ENCODE measurements around the gene TPRA1.

TPRA1 gene

DNA sequence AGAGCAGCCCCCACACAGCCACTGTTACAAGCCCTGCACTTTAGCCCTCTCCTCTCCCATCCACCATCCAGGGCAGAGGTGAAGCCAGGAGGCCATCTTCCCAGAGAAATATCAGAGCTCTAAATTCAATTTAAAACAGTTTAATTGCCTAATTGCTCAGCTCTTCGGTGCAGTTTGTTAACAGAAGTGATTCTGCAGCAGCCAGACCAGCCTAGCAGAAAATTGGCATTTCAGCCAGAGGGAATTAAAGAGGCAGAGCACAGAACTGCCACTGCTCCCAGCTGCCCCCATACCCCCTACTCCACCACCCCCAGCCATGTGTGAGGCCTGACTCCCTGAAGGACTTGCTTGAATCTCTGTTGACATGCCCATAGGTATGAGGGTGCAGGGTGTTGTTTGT lies 38.5 kb downstream of the TPRA1 start:
- FAIRE-seq: no peak

DNA sequence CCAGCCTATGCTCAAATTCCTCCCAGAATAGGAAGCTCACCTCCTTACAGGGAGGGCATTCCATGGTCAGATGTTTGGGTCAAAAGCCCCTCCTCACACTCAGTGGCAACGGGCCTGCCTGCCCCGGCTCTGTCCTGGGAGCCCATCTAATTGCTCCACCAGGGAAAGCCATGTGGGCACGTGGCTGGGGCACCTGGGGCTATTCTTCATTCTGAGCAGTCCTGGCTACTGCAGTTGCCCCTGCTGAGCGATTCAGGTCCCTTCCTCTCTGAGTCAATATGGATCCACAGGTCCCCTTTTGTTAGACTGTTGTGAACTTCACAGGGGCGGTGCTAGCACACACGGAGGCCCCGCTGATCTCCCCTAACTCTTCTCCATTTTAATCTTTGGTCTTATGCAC lies 39.4 kb downstream of the TPRA1 start:
- no peak for FAIRE-seq

DNA sequence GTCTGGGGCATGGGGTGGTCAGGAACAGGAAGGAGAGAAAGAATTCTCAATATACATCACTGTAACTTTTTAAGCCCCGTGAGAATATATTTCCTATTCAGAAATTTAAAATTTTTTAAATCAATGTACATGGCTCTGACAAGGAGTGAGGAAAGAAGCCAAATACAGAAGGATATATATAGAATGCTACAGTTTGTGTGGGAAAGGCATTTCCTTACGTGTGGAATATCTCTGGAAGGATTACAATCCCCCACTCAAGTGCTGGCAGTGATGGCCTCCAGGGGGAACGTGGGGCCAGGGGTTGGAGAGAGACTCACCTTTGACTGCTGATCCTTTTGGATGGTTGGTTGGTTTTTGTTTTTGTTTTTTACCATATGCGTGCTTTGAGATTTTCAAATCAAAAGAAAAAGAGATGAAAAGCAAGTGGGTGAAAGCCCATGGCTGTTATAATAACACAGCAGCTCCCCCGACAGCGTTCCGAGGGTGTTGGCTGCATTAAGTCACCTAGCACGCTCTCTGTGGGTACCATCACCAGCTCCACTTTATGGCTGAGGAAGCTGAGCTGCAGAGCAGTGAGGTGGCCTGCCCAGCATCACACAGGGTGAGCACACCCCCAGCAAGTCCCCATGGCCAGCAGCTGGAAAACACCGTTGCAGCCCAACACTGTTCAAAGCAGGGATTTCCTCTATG lies 39.9 kb downstream of the TPRA1 start:
- no peak for FAIRE-seq

DNA sequence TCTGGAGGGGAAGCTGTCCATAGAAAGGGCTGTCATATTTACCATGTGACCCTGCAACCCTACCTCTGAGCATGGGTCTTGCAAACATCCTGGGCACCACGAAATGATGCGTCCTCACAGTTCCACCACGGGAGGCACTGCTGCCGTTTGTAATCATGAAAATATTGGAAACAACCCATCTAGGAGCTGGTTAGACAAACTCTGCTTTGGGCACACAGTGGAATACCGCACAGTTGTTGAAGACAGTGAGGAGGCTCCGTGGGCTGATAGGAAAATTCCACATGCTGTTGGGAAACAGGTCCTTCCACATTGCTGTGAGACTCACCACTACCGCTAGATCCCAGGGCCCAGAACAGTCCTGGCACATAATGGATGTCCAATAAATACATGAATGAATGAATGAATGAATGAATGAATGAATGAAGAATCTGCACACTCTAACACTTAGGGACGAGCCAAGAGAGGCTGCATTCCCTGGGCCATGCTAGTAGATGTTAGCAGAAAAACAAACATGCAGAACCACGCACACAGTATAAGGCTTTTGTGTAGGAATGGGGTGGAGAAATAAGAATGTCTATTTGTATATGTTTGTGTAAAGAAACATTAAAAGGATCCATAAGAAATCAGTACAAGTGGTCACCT lies 40.6 kb downstream of the TPRA1 start:
- no peak for FAIRE-seq

DNA sequence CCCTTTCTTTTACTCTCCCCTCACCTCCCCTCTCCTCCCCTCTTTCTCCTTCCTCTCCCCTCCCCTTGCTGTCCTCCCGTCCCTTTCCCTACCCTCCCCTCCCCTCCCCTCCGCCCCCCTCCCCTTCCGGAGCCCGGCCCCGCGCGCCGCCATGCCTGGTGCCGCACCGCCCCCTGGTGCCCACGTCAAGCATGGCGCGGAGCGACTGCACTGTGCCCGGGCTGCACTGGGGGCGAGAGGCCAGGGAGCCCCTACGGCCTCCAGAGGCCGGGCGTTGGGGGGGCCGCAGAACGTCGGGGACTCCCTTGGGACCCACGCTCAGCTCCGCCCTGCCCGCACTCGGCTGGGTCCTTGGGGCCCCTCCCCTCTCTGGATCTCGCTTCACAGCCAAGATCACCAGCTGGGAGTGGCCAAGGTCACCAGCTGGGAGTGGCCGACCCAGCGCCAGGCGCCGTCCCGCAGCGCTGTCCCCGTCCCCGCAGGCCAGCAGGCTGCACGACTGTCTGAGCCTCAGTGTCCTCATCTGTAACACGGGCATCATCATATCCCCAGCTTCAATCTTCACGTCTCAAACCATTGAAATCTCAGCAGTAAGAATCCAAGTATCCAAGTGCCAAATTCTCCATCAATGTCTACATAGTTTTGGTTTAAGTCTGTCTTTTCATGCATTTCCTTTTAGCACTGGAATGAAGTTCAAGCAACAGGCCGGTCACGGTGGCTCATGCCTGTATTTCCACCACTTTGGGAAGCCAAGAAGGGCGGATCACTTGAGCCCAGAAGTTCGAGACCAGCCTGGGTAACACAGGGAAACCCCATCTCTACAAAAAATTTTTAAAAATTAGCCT lies 42.5 kb downstream of the TPRA1 start:
- FAIRE-seq: no peak

DNA sequence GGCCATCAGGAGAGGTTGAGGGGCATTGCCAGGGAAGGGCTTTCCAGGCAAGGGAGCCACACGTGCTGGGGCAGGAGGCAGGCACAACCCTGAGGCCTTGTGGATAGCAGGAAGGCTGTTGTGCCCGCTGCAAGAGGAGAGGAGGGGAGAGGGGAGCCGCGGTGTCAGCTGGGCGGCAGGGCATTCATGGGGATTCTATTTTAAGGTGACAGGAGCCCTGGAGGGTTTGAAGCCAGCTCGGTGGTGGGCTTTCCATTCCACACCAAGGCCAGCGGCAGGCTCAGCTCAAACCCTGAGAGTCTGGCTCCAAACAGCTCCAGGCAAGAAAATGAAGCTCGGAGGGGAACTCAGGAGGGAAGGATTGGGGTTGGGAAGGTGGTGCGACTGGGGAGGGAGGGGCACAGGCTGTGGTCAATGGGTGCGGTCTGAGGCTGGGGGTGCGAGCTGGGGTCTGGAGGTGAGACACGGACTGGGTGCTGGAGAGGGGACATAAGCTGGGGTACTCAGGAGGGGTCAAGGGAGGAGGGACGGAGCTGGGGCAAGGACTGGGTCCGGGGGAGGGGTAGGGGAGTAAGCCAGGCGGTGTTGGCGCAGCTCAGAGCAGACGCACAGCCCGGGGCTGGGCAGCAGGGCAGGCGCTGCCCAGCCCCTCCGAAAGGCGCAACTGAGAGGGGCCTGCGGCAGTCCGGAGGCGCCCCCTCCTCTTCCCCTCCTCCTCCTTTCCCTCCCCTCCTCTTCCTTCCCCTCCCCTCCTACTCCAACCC lies 43.4 kb downstream of the TPRA1 start:
- FAIRE-seq: no peak

DNA sequence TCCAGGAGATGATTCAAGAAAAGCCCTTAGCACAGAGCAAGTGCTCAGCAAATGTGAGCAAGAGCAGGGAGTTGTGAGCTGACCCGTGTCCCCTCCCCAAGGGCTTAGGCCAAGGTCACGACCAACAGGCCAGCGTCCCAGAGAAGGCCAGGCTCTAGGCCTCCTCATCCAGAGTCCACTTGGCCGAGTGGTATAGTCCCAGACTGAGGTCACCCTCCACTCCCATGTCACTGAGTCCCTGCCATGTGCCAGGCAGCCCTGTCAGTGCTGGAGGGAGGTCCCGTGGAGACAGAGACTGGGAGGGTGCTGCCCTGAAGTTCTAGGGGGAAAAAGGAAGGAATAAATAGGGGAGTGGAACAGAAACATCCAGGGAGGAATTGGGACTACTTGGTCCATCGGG lies 44.0 kb downstream of the TPRA1 start:
- FAIRE-seq: no peak

DNA sequence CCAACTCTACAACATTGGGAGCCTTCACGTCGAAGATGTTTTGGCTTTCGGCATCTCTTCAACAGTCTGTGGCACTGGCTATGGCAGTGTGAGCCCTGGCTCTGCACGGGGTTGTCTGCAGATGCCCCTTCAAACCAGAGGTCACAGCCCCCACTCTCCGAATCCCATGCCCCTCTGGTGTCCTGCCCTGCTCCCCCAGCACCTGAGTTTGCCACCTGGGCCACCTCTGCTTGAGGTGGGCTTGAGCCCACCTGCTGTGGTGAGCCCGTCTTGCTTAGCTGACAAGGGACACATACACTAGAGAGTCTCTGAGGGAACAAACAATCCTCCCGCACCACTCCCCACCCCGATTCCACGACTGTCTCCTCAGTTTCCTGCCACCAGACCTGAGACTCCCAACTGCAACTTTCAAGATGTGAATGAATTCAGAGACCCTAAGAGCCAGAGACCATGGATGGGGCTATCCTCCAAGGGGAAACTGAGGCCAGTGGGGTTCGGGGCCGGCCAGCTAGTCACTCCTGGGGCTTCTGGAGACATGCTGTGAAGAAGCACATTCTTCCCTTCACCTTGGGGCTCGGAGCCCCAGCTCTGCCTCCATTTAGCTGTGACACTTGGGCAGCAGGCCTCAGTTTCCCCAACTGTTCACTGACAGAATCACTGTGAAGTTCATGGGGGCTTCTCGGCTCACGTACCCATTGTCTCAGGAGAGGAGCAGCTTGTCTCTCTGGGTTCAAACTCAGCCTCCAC lies 44.6 kb downstream of the TPRA1 start:
- FAIRE-seq: no peak

DNA sequence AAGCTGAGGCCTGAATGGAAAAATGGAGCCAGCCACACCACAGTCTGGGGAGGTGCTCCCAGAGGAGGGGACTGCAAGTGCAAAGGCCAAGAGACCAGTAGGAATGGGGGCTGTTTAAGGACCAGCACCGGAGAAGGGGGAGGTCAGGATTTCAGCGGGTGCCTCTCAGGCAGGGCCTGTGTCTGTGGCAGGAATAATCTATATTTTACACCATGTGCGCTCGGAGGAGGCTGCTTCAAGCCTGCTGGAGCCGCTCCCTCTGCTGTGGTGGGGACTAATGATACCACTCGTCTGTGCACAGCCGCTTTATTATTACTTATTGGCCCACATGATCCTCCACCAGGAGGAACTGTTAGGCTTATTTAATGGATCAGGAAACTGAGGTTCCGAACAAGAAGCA lies 45.3 kb downstream of the TPRA1 start:
- FAIRE-seq: no peak

DNA sequence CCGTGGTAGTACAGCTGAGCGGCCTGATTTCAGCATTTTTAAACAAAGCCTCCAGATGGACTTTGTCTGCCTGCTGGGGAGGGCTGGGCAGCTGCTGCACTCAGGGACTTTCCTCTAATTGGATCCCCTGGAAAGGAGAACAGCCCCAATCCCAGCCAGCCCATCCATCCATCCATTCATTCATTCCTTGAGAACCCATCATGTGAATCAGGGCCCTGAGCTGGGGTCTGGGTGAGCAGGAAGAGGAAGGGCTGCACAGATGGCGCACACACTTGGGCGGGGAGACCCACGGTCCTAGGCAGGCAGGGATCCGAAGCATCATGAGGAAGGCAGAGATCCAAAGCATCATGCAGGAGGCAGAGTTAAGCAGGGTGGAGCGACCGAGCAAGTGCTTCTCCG lies 45.7 kb downstream of the TPRA1 start:
- FAIRE-seq: no peak

DNA sequence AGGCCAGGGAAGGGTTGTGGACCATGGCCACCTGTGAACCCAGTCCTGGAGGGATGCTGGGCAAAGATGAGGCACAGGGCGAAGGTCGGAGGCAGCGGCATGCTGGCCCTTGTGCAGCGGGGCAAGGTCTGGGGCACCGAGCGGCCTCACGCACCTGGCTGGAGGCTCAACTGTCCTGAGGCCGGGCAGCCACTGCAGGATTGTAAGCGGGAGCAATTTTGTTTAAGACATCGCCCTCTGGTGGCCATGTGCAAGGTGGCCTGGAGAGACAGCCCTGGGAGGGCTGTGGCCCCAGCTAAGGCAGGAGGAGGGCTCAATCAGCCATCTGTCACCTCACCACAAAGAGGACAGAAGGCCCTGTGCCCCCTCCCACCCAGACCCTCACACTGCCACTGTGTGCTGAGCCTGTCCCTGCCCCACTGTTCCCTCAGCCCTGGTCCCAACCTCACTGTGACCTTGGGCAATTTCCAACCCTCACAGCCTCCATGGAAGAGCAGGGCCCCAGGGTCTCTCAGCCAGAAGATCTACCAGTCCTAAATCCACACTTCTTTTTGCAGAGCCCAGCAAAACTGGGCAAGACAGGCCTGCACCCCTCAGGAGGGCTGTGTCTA lies 46.2 kb downstream of the TPRA1 start:
- FAIRE-seq: no peak

DNA sequence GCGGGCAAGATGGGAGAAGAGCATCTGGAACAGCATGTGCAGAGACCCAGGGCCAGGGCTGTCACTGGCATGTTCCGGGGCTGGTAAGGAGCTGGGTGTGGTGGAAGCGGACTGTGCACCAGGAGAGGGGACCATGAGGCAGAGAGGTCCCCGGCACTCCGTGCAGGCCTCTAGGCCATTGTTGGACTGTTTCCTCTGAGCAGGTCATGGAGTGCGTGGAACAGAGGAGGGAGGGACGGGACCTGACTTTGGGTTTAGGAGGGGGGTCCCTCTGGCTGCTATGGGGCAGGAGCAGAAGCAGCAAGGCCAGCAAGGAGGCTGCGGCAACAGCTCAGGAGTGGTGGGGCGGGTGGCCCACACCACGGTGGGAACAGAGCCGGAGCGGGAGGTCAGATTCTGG lies 47.1 kb downstream of the TPRA1 start:
- FAIRE-seq: no peak

DNA sequence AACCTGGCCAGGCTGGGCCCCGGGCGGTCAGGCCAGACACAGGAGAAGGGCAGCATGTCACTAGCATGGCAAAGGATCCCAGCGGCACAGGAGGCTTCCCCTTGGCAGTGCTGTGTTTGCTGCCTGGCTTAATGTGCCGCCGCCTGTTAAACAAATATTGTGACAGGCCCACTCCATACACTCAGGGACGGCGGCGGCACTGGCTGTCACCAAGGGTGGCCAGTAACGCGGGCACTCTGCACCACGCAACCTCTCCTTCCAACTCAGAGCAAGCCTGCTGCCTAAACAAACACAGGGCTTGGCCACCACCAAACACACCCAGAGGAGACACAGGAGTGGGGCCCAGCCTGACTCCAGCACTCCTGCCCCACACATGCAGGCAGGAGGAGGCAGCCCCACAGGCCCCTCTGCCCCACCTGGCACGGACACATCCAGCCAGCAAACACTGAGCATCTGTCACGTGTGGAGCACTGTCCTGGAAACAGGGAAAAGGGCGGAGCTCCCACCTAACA lies 48.0 kb downstream of the TPRA1 start:
- no peak for FAIRE-seq

DNA sequence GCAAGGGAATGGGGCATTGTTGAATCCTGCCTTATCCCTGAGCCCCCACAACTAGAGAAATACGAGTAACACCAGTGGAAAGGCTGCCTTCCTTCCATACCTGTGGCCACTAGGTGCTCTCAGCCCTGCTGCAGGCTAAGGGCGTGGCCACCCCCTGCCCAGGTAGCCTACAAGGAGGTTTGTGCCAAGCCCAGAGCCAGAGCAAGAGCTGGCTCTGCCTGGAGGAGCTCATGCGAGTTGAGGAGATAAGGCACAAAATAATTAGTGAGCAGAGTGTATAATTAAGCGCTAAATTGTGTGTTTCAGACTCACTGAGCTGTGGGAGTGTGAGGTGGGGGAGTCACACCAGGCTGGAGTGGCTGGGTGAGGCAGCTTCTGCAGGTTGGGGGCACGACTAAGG lies 49.2 kb downstream of the TPRA1 start:
- FAIRE-seq: no peak

DNA sequence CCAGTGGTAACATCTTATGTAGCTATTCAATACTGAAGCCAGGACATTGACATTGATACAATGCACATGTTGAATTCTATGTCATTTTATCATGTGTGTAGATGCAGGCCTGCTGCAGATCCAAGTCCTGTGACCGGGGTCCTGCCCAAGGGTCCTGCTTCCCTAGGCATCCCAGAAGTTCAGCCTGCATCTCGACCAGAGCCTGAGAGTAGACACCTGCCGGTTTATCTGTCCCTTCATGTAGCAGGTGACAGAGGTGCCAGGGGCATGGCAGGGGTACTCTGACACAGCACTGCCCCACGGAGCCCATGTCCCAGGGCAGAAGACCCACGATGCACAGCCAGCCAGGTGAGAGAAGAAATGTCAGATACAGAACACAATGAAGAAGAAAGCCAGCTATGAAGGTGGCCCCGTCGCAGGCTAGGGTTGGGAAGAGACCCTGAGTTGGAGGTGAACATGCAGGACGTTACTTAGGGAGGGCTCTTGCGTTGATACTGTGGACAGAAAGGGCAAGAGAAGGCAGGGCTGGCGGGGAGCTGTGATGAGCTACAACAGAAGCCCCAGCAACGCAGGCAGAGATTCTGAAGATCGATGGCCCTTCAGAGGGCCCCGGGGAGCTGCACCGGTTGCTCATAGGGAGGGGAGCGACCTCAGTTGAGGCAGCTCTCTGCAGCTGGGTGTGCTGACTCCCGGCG lies 51.0 kb downstream of the TPRA1 start:
- no peak for FAIRE-seq

DNA sequence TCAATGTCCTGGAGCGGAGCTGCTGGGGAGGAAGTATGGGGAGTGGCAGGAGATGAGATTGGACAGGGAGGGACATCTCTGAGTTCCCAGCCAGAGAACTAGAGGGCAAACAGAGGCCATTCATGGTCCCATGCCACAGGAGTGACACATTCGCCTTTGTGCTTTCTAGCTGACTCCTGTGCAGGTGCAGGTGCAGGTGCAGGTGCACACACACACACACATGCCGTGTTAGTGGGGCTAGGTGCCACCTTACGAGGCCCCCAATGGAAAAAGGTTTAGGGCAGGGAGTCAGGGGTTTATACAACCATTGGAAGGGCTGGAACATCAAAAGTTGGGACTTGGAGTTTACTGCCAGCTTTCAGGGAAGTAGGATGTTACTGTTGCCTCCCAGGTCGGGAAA lies 52.0 kb downstream of the TPRA1 start:
- FAIRE-seq: no peak

DNA sequence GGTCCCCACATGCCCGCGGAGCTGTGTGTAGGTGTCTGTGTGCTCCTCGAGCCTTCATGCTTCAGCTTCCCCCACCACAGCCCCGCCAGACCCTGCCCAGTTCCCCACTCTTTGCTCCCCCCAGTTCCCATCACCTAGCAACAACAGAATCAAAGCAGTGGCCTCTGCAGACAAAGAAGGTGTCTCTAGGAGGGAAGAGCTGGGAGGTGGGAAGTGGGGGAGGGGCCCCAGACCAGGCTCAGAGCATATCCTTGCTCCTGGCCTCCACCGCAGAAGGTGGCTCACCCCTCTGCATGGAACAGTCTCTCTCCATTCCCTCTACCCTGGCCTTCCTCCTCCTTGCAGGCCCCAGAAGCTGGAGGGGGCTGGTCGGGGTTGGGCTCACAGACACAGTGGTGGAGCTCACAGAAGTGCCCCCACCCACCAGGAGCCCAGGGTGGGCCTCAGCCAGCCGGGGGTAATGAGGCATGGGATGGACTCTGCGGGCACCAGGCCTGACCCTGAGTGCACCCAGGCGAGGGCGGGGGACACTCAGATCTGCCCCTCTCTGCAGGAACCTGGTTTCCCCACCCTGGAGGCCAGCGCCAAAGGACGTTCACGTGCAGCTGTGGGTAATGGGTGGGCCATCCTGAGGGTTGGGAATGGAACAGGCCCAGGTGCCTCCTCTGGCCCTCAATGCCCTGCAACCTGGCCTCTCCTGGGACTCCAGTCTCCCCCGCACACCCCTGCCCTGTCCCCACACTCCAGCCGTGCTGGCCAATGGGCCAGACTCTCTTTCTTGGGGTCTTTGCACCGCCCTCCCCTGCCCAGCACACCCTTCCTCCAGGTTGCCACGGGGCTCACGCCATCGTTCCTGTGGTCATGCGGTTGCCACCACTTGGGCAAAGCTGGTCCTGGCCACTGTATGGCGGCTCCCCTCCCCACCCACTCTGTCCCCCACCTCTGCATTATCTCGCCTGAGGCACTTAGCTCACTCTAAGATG lies 53.4 kb downstream of the TPRA1 start:
- FAIRE-seq: no peak

DNA sequence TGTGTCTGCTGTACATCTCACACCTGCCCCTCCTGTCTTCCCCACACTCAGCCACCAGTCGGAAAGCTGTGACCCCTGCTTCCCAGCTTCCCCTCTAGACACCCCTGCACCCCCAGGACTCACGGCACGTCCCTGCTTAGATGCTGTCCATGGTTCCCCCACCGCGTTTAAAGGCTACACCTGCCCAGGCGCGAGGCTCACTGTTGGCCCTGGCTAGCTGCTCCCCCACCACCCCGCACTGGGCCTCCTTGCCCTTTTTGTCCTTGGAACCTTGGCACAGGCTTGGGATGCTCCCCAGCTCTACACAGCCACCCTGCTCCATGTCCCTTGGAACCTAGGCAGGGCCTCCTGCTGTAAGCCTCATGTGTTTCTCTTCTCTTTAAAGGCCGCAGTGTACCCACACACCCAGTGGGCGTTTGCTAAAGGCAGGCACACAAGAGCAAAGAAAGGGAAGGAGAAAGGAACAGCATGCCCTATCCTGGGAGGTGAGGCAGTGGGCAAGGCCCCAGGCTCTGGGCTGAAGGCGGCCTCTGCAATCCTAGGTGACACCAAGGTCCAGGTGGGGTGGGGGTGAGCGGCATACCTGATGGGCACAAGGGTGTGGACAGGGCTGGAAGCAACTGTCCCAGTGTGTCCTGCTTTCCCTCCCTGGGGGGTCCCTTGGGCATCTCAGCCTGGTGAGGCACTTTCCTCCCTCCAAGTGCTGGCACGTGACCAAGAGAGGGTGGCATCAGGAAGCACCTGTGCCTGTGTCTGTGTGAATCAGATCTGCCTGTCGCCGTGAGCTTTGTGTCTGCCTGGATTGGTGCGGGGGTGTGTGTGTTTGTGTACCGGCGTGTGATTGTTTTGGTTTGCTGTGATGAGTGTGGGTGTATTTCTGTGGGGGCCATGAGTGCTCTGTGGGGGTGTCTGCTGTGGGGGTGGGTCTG lies 54.4 kb downstream of the TPRA1 start:
- no peak for FAIRE-seq

Measured in G401.6 (cell line).